HepG2 (cell line): Measurements from ENCODE around the gene KDM6B. TPM values are rescaled to one million over a fixed set of nuclear protein-coding genes. Genes with fewer than 3 reads are reported as not detected.

Source experiments
- ATAC-seq: fragments of 200-7000 bp; cut with Tn5 transposase; 3 replicates; pipeline ENCODE4 v1.9.1; 2020; ENCODE audit warnings: mild to moderate bottlenecking, moderate library complexity
- BruUV-seq: library from RNA; stranded (reverse); fragments of 400-500 nt; replicated peaks from 2 replicates; lab custom pipeline; 2021; lab: Mats Ljungman, UMichigan
- CTCF ChIA-PET: fragments of 300-600 bp; formaldehyde crosslinking; extraction: SDS; loops from one replicate; lab custom pipeline; 2021; ENCODE audit warnings: low total read pairs, inconsistent platforms, low intra/inter-chr PET ratio; lab: Yijun Ruan, JAX
- POLR2A ChIA-PET: fragments of 350-600 bp; sonication (Branson Sonifier 250); formaldehyde crosslinking; loops from one replicate; lab custom pipeline; 2020; ENCODE audit warnings: antibody characterized with exemption, inconsistent platforms; lab: Yijun Ruan, JAX
- DNase-seq: peaks from one replicate; pipeline ENCODE4 v3.0.0-alpha.2; 2015; ENCODE audit warnings: low spot score
- FAIRE-seq: peaks from 3 replicates; lab custom pipeline; 2011; peaks lifted over from hg19 to GRCh38; lab: Jason Lieb, UNC
- H2AFZ ChIP-seq: one replicate; pipeline ENCODE4 v1.6.1; 2011; ENCODE audit warnings: low read length, inconsistent platforms
- H3K27ac ChIP-seq: fragments of 300-600 bp; 3 replicates; pipeline ENCODE4 v1.8.0; 2011; ENCODE audit warnings: mixed run types, mild to moderate bottlenecking, mixed read lengths, low read length, inconsistent platforms; ENCODE audit not compliant: insufficient read depth; ENCODE audit errors: extremely low read length
- H3K27me3 ChIP-seq, 2 experiments: fragments of 200-600 bp in 1 of 2; 2 replicates in 1 of 2; 3 replicates in 1 of 2; pipeline versions ENCODE4 v1.6.0 to v1.8.0; 2011; ENCODE audit warnings: low read length in 2 of 2, mild to moderate bottlenecking in 2 of 2, moderate library complexity in 2 of 2, inconsistent platforms in 1 of 2; ENCODE audit not compliant: insufficient read depth in 2 of 2, control insufficient read depth in 1 of 2
- H3K36me3 ChIP-seq, 2 experiments: fragments of 200-600 bp in 1 of 2; replicated peaks in 1 of 2; 2 replicates in 1 of 2; 3 replicates in 1 of 2; pipeline versions ENCODE4 v1.5.1 to v1.8.0; 2011; ENCODE audit warnings: low read length in 2 of 2, inconsistent platforms in 1 of 2; ENCODE audit not compliant: insufficient read depth in 2 of 2, control insufficient read depth in 1 of 2
- H3K4me1 ChIP-seq: 2 replicates; pipeline ENCODE4 v1.5.1; 2012; ENCODE audit warnings: low read length, inconsistent platforms; ENCODE audit not compliant: insufficient read depth
- H3K4me2 ChIP-seq: 2 replicates; pipeline ENCODE4 v1.6.0; 2011; ENCODE audit warnings: low read depth, low read length, inconsistent platforms
- H3K4me3 ChIP-seq, 3 experiments: fragments of 200-600 bp in 1 of 3; sonication (generic), shearing (Covaris generic) in 1 of 3; replicated peaks in 1 of 3; 2 replicates each; pipeline ENCODE4 v1.5.1; 2011 to 2016; ENCODE audit warnings: low read length in 3 of 3, inconsistent platforms in 2 of 3, low read depth in 2 of 3, mild to moderate bottlenecking in 2 of 3, control low read depth in 1 of 3, mixed read lengths in 1 of 3; ENCODE audit not compliant: insufficient read depth in 1 of 3
- H3K79me2 ChIP-seq: one replicate; pipeline ENCODE4 v1.6.1; 2011; ENCODE audit warnings: low read length, inconsistent platforms; ENCODE audit not compliant: insufficient read depth
- H3K9ac ChIP-seq: 2 replicates; pipeline ENCODE4 v1.6.0; 2011; ENCODE audit warnings: mild to moderate bottlenecking, low read depth, low read length, inconsistent platforms; ENCODE audit not compliant: insufficient read depth
- H3K9me3 ChIP-seq: 2 replicates; pipeline ENCODE4 v1.5.1; 2012; ENCODE audit warnings: mild to moderate bottlenecking, low read length
- H4K20me1 ChIP-seq: 2 replicates; pipeline ENCODE4 v1.6.0; 2011; ENCODE audit warnings: inconsistent platforms, mild to moderate bottlenecking, low read length, moderate library complexity; ENCODE audit not compliant: insufficient read depth
- CHD4 ChIP-seq: fragments of 200-600 bp; sonication (generic); IDR thresholded peaks from 2 replicates; pipeline ENCODE4 v1.7.0; 2017; ENCODE audit warnings: mild to moderate bottlenecking, low read length, borderline replicate concordance
- MEIS2 ChIP-seq: sonication (generic); formaldehyde crosslinking; IDR thresholded peaks from 2 replicates; pipeline ENCODE4 v1.9.0; 2021; ENCODE audit warnings: mild to moderate bottlenecking, missing genetic modification reagents
- NR3C1 ChIP-seq: sonication (generic); formaldehyde crosslinking; IDR thresholded peaks from 2 replicates; pipeline ENCODE4 v1.4.0; 2020; ENCODE audit warnings: missing genetic modification reagents
- STAG1 ChIP-seq: sonication (generic); formaldehyde crosslinking; IDR thresholded peaks from 2 replicates; pipeline ENCODE4 v1.4.0; 2020; ENCODE audit warnings: missing genetic modification reagents
- ZNF629 ChIP-seq: sonication (generic); formaldehyde crosslinking; conservative IDR thresholded peaks from 2 replicates; pipeline ENCODE4 v1.5.0; 2020; ENCODE audit warnings: missing genetic modification reagents
- WGBS: methylation state at CpG from one replicate; pipeline ENCODE4 v1.1.6; 2017; ENCODE audit warnings: low lambda C conversion rate; 5-methylcytosine and 5-hydroxymethylcytosine counted together
- in situ Hi-C: cut with HindIII; loops from 2 replicates; pipeline ENCODE4 v1.10.0; 2017; ENCODE audit warnings: low pct_unique_long_range_greater_than_20kb; ENCODE audit not compliant: extremely low pct_ligation_motif_present
- intact Hi-C: fragments of 100-400 bp; cut with micrococcal nuclease; formaldehyde crosslinking; loops from one replicate; pipeline ENCODE4 v1.10.0; 2022; ENCODE audit not compliant: unreplicated experiment
- polyA plus RNA-seq, 8 experiments: library from polyadenylated mRNA; depleted of rRNA in 3 of 8; stranded (reverse) in 7 of 8; unstranded in 1 of 8; fragments of >200 nt; fragmentation: Illumina TruSeq in 4 of 8; extraction: Trizol in 4 of 8; gene quantifications; 2 replicates each; pipeline versions ENCODE4 v1.2.1 to v1.2.3, GENCODE V29; 2011 to 2016; ENCODE audit warnings: low read depth in 4 of 8, missing spikeins in 1 of 8, mixed read lengths in 1 of 8; ENCODE audit not compliant: insufficient read depth in 1 of 8
- total RNA-seq, 5 experiments: library from RNA; depleted of rRNA; stranded (reverse); fragments of >200 nt; fragmentation: Illumina TruSeq; extraction: Trizol; gene quantifications; 2 replicates each; pipeline ENCODE4 v1.2.3, GENCODE V29; 2016; ENCODE audit warnings: low read depth in 1 of 5
- TF ChIP-seq, protein P1 (sequence below): sonication (generic); formaldehyde crosslinking; IDR thresholded peaks from 2 replicates; pipeline ENCODE4 v1.4.0; 2020; ENCODE audit warnings: missing genetic modification reagents, mild to moderate bottlenecking, borderline replicate concordance
- TF ChIP-seq, protein P2 (sequence below): sonication (generic); formaldehyde crosslinking; IDR thresholded peaks from 2 replicates; pipeline ENCODE4 v1.5.1; 2020; ENCODE audit warnings: mild to moderate bottlenecking, missing genetic modification reagents
- TF ChIP-seq, protein P3 (sequence below): sonication (generic); formaldehyde crosslinking; IDR thresholded peaks from 2 replicates; pipeline ENCODE4 v1.8.0; 2022; ENCODE audit warnings: mild to moderate bottlenecking, missing genetic modification reagents, moderate library complexity

KDM6B gene
- total and polyA plus RNA-seq, 2 of the 13 experiments (the other 11 are each of a cell fraction or from before 2014, with no cell fraction given) = 1.3 to 2.1 TPM

DNA sequence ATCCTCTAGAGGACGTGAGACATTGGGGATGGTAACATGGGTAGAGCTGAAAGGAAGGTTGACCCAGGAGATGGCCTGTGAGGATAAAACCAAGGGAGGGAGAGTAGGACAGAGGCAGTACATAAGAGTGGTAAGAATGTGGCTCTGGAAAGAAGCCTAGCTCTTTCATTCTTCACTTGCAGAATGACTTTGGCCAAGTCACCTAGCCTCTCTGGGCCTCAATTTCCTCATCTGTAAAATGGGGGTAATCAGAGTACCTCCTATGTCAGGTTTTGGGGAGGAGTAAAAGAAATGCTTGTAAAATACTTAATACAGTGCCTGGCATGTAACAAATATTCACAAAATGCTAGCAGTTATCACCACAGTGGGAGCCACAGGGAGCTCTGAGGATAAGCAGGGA is 6.9 kb downstream of the KDM6B start:
- H3K4me1 ChIP-seq = peaks cover 49% of the 10 kb centered on the region
- FAIRE-seq = no peak
- WGBS = 65% methylated on average over 1 of the region's 1 CpG

DNA sequence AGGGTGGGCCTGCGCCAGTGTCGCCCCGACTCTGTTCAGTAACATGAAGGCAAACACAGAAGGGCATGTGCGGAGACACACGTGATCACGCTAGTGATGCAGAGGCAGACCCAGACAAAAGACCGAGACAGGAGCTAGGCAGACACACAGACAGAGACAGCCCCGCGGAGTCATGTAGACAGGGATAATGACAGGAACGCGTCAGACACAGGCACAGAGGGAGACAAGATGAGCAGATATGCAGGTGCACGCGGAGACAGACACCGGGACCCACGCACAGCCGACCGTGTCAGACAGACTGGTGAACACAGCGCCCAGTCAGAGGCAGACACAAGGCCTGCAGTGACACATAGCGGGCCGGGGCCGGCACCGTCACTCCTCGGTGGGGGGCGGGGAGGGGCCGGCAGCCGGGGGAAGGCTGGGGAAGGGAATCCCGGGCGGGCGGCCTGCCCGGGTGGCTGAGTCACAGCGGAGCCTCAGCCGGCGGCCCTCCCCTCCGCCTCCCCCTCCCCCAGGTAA is 7.4 kb downstream of the KDM6B start:
- BruUV-seq = no TSS peak
- TF ChIP-seq, protein P1, sequence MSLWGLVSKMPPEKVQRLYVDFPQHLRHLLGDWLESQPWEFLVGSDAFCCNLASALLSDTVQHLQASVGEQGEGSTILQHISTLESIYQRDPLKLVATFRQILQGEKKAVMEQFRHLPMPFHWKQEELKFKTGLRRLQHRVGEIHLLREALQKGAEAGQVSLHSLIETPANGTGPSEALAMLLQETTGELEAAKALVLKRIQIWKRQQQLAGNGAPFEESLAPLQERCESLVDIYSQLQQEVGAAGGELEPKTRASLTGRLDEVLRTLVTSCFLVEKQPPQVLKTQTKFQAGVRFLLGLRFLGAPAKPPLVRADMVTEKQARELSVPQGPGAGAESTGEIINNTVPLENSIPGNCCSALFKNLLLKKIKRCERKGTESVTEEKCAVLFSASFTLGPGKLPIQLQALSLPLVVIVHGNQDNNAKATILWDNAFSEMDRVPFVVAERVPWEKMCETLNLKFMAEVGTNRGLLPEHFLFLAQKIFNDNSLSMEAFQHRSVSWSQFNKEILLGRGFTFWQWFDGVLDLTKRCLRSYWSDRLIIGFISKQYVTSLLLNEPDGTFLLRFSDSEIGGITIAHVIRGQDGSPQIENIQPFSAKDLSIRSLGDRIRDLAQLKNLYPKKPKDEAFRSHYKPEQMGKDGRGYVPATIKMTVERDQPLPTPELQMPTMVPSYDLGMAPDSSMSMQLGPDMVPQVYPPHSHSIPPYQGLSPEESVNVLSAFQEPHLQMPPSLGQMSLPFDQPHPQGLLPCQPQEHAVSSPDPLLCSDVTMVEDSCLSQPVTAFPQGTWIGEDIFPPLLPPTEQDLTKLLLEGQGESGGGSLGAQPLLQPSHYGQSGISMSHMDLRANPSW (CRISPR knock-in tag) = no peak
- TF ChIP-seq NR3C1 = no peak
- TF ChIP-seq, protein P2, sequence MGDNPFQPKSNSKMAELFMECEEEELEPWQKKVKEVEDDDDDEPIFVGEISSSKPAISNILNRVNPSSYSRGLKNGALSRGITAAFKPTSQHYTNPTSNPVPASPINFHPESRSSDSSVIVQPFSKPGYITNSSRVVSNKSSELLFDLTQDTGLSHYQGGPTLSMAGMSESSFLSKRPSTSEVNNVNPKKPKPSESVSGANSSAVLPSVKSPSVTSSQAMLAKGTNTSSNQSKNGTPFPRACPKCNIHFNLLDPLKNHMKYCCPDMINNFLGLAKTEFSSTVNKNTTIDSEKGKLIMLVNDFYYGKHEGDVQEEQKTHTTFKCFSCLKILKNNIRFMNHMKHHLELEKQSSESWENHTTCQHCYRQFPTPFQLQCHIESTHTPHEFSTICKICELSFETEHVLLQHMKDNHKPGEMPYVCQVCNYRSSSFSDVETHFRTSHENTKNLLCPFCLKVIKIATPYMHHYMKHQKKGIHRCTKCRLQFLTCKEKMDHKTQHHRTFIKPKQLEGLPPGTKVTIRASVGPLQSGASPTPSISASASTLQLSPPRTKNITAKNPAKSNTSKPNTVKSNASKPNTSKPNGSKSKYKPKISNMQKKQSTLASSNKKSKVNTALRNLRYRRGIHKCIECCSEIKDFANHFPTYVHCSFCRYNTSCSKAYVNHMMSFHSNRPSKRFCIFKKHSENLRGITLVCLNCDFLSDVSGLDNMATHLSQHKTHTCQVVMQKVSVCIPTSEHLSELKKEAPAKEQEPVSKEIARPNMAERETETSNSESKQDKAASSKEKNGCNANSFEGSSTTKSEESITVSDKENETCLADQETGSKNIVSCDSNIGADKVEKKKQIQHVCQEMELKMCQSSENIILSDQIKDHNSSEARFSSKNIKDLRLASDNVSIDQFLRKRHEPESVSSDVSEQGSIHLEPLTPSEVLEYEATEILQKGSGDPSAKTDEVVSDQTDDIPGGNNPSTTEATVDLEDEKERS (CRISPR knock-in tag) = no peak
- 0 out of 2 replicates have a peak, but pooled peaks have one; percentile 9 for TF ChIP-seq MEIS2 (CRISPR knock-in tag)
- peak; percentile 42 for TF ChIP-seq STAG1 (CRISPR knock-in tag)

More for the DNA sequence above, 6.9 kb downstream of the KDM6B start:
- DNase-seq = no peak
- Histone ChIP-seq H3K4me3 (peak overlapping the region; percentile 83 to 95 (median 86)), H3K27ac (peak overlapping the region; percentile 97), H2AFZ (no peak overlapping the region), H3K27me3 (peaks cover 0 to 3% of the 10 kb centered on the region in 2 experiments; a peak in 1 of 5 replicates), H3K79me2 (peaks cover 61% of the 10 kb centered on the region), H3K9ac (peak overlapping the region; percentile 96), H3K4me2 (peak overlapping the region; percentile 96), H3K36me3 (peaks cover 5 to 10% of the 10 kb centered on the region in 2 experiments; a peak in 3 of 5 replicates), H4K20me1 (peaks cover 26% of the 10 kb centered on the region), H3K9me3 (no peaks in the 10 kb centered on the region)
- no peak for ATAC-seq
- BruUV-seq = TSS peak; percentile 21
- intact Hi-C loops (loop anchor here (5.0 kb wide), 1 partner anchor 201 kb away; no protein-coding TSS in a partner anchor), in situ Hi-C loops (loop anchor here (10.0 kb wide), 1 partner anchor 266 kb away; the partner anchor contains the start of gene CD68)
- ChIA-PET CTCF (no interaction called here), POLR2A (interaction anchor here (6.1 to 6.4 kb wide), 2 partner anchors 7 to 16 kb away, joined by 95 to 159 read pairs; partner anchors contain the start of genes CYB5D1, KDM6B, NAA38 and TMEM88)
- TF ChIP-seq NR3C1 (no peak), ZNF629 (CRISPR knock-in tag) (peak; percentile 85), CHD4 (0 out of 2 replicates have a peak, but pooled peaks have one; percentile 36)
- TF ChIP-seq, protein P3, sequence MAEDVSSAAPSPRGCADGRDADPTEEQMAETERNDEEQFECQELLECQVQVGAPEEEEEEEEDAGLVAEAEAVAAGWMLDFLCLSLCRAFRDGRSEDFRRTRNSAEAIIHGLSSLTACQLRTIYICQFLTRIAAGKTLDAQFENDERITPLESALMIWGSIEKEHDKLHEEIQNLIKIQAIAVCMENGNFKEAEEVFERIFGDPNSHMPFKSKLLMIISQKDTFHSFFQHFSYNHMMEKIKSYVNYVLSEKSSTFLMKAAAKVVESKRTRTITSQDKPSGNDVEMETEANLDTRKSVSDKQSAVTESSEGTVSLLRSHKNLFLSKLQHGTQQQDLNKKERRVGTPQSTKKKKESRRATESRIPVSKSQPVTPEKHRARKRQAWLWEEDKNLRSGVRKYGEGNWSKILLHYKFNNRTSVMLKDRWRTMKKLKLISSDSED (CRISPR knock-in tag) = peak; percentile 35; the same call in 1 of the 2 replicates

More for the DNA sequence above, 7.4 kb downstream of the KDM6B start:
- ATAC-seq = peak; percentile 20
- Histone ChIP-seq H3K4me3 (peak overlapping the region; percentile 83 to 95 (median 86)), H3K9me3 (no peaks in the 10 kb centered on the region), H4K20me1 (peaks cover 26% of the 10 kb centered on the region), H3K36me3 (peaks cover 10 to 12% of the 10 kb centered on the region in 2 experiments; a peak in 4 of 5 replicates), H2AFZ (no peak overlapping the region), H3K27me3 (peaks cover 0 to 3% of the 10 kb centered on the region in 2 experiments; a peak in 1 of 5 replicates), H3K4me1 (peaks cover 49% of the 10 kb centered on the region), H3K27ac (peak overlapping the region; percentile 97), H3K79me2 (peaks cover 61% of the 10 kb centered on the region), H3K4me2 (peak overlapping the region; percentile 96), H3K9ac (peak overlapping the region; percentile 96)
- peak; percentile 69 for DNase-seq
- WGBS = 5% methylated on average over 11 of the region's 34 CpGs
- ChIA-PET POLR2A (interaction anchor here (0.8 to 6.4 kb wide), 8 partner anchors 8 to 285 kb away, joined by 3 to 159 read pairs (median 4); partner anchors contain the start of genes CYB5D1, KDM6B, MPDU1 and NAA38), CTCF (interaction anchor here (0.8 kb wide), 1 partner anchor 19 kb away, joined by 3 read pairs; no protein-coding TSS in a partner anchor)
- no peak for FAIRE-seq
- intact Hi-C loops = loop anchor here (5.0 kb wide), 1 partner anchor 201 kb away; no protein-coding TSS in a partner anchor
- in situ Hi-C loops = loop anchor here (10.0 kb wide), 1 partner anchor 267 kb away; the partner anchor contains the start of gene CD68
